K562 (cell line): Measurements from ENCODE around the gene LHX3. TPM values are rescaled to one million over a fixed set of nuclear protein-coding genes. Genes with fewer than 3 reads are reported as not detected.

Experiments
- CC2D1A ChIP-seq: fragments of 450-650 bp; IDR thresholded peaks from 2 replicates; pipeline ENCODE4 v1.6.1; 2017; ENCODE audit warnings: mild to moderate bottlenecking
- E2F4 ChIP-seq: sonication (generic); formaldehyde crosslinking; IDR thresholded peaks from 2 replicates; pipeline ENCODE4 v1.8.0; 2022; ENCODE audit warnings: mild to moderate bottlenecking, low read depth, missing genetic modification reagents
- KDM2B ChIP-seq: fragments of 250-450 bp; sonication (Bioruptor Pico); IDR thresholded peaks from 2 replicates; pipeline ENCODE4 v1.8.0; 2021; ENCODE audit warnings: mild to moderate bottlenecking, moderate library complexity
- NFATC3 ChIP-seq: fragments of 450-650 bp; IDR thresholded peaks from 2 replicates; pipeline ENCODE4 v1.6.1; 2017; ENCODE audit warnings: mild to moderate bottlenecking
- SMARCE1 ChIP-seq: fragments of 450-650 bp; IDR thresholded peaks from 2 replicates; pipeline ENCODE4 v1.7.1; 2016; ENCODE audit warnings: mild to moderate bottlenecking
- ZNF263 ChIP-seq: sonication (generic); formaldehyde crosslinking; IDR thresholded peaks from 2 replicates; pipeline ENCODE4 v1.8.0; 2022; ENCODE audit warnings: mild to moderate bottlenecking, missing genetic modification reagents, borderline replicate concordance
- ZNF764 ChIP-seq: fragments of 250-450 bp; sonication (Bioruptor Pico); IDR thresholded peaks from 2 replicates; pipeline ENCODE4 v1.4.0; 2020; ENCODE audit warnings: low read depth, mild to moderate bottlenecking, moderate library complexity
- polyA plus RNA-seq, 8 experiments: library from polyadenylated mRNA; depleted of rRNA in 4 of 8; stranded (reverse) in 5 of 8; unstranded in 3 of 8; fragments of >200 nt; fragmentation: Nextera tagmentation in 2 of 8; fragmentation: Illumina TruSeq in 1 of 8; extraction: Ambion mirVana in 2 of 8; extraction: Trizol in 1 of 8; gene quantifications; 2 replicates each; pipeline versions ENCODE4 v1.2.1 to v1.2.3, GENCODE V29; 2011 to 2014; ENCODE audit warnings: inconsistent platforms in 1 of 8, missing spikeins in 1 of 8
- total RNA-seq, 7 experiments: library from RNA; depleted of rRNA in 6 of 7; stranded (reverse); fragments of >200 nt in 6 of 7; fragmentation: Illumina TruSeq in 2 of 7; extraction: Trizol in 2 of 7; gene quantifications; 2 replicates each; pipeline versions ENCODE4 v1.2.1 to v1.2.3, GENCODE V29; 2011 to 2021; ENCODE audit warnings: low replicate concordance in 1 of 7

Gene LHX3
- total and polyA plus RNA-seq, 9 of the 15 experiments (the other 6 are each of a cell fraction or from before 2014, with no cell fraction given): 0.09 TPM; not detected in 8

DNA sequence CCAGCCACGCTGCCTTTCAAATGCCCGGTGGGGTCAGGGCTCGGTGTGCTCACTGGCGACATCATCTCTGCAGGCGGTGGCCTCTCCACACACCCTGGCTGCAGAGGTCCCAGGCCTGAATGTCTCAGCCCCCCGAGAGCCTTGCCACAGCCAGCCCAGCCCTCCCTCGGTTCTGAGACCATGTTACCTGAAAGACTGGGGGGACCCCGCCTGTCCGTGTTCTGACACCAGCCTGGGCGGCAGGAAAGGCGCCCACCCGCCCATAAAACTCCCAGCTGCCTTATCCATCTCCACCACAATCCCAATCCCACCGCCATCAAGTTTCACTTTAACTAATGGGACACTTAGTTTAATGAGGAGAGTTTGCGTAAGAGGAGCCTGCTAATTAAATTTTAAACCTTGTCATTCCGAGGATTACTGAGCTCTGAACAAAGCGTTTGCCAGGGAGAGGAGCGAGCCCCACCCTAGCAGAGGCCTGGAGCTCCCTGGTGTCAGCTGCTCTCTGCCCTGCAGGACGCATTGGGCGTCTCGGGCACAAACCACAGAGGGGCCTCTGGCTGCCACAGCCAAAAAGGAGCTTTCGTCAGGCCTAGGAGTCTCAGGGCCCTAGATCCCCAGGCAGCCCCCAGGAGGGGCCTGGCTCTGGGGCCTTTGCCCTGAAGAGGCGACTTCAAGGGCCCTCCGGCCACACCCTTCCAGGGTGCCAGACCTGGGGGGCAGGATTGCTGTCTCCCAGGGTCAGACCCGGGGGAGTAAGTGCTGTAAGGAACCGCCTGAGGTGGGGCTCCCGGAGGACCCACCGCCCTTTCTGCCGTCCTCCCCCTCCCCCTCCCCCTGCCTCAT, 15.3 kb downstream of the LHX3 start (continued):
- TF ChIP-seq E2F4 (CRISPR knock-in tag) (no peak), ZNF764 (CRISPR knock-in tag) (no peak), SMARCE1 (no peak), NFATC3 (no peak), CC2D1A (no peak), KDM2B (CRISPR knock-in tag) (no peak), ZNF263 (CRISPR knock-in tag) (no peak)
